Heart left ventricle (tissue), 13 donors: ENCODE data around the gene LLGL2.

Experiments used
- CTCF ChIP-seq, 12 donors: fragments of 200-600 bp; sonication (generic) in 4 of 12; IDR thresholded peaks; one replicate each; pipeline versions ENCODE4 v1.5.0 to v1.8.0; 2018 to 2022; ENCODE audit warnings: antibody characterized with exemption in 12 of 12, mild to moderate bottlenecking in 5 of 12
- POLR2A ChIP-seq, 2 donors: fragments of 450-650 bp; IDR thresholded peaks; one replicate each; pipeline ENCODE4 v1.6.1; 2017; ENCODE audit warnings: antibody characterized with exemption in 2 of 2, mild to moderate bottlenecking in 2 of 2, moderate library complexity in 2 of 2
- donor health status: ischemic (EF 13 %, LVEDD 7.1; RV severe dilation, severe dysfunction).
- donor health status: DM: no; HTN: yes; CAD: no.
- donor health status: DM: no; HTN: no; CAD: no.
- donor health status: ischemic (EF 25% LVEDD 6.9; RV normal size, moderate dysfunction).
- donor health status: ischemic (EF 25% LVEDD 5.7; RV mildly dilated, moderate dysfunction).
- donor health status: ischemic (EF 35%, LVEDD 5.7; RV mildly dilated, moderate dysfunction).
- donor health status: nonischemic (EF 11% LVEDD 7.7; RV severe dilation, severe dysfunction).
- donor health status: DM: yes; HTN: yes; CAD: no.
- donor health status: PGD.
- donor health status: ischemic (EF 29% LVEDD 5.4; RV normal size, mild dysfunction).
- donor health status: nonischemic (EF 23%, LVEDD 6.1; RV moderate dilation, normal function).

GRCh38 chr17:75595284-75595919 is 69.9 kb downstream of the LLGL2 start:
- TF ChIP-seq CTCF (IDR thresholded peaks at IDR 0.05) (no peak), POLR2A (IDR thresholded peaks at IDR 0.05) (no peak)
